MCF 10A (cell line): Measurements from ENCODE around the gene KLHL3. TPM values are rescaled to one million over a fixed set of nuclear protein-coding genes. Genes with fewer than 3 reads are reported as not detected.

Experiments used
- BruUV-seq: library from RNA; stranded (reverse); fragments of 400-500 nt; replicated peaks from 2 replicates; lab custom pipeline; 2021; lab: Mats Ljungman, UMichigan
- CTCF ChIA-PET: fragments of 300-600 bp; sonication (Branson Sonifier 250); formaldehyde crosslinking; extraction: SDS; loops from one replicate; lab custom pipeline; 2021; ENCODE audit warnings: antibody characterized with exemption, inconsistent platforms; lab: Yijun Ruan, JAX
- POLR2A ChIA-PET: fragments of 300-600, 350-650 bp; sonication (Branson Sonifier 250); formaldehyde crosslinking; extraction: SDS; loops from one replicate; lab custom pipeline; 2020; ENCODE audit warnings: antibody characterized with exemption, inconsistent platforms; lab: Yijun Ruan, JAX
- DNase-seq: peaks from one replicate; pipeline ENCODE4 v3.0.0-alpha.2; 2018; ENCODE audit not compliant: unreplicated experiment
- H3K27ac Mint-ChIP-seq: one replicate; pipeline ENCODE4 v1.8.0; 2022; ENCODE audit warnings: mild to moderate bottlenecking, low read depth, mixed read lengths; ENCODE audit not compliant: unreplicated experiment
- H3K27me3 Mint-ChIP-seq: one replicate; pipeline ENCODE4 v1.8.0; 2022; ENCODE audit warnings: mixed read lengths; ENCODE audit not compliant: insufficient read depth, unreplicated experiment
- H3K36me3 Mint-ChIP-seq: one replicate; pipeline ENCODE4 v1.8.0; 2022; ENCODE audit warnings: mild to moderate bottlenecking, moderate library complexity, mixed read lengths; ENCODE audit not compliant: insufficient read depth, unreplicated experiment
- H3K4me1 Mint-ChIP-seq: one replicate; pipeline ENCODE4 v1.8.0; 2022; ENCODE audit warnings: mixed read lengths; ENCODE audit not compliant: insufficient read depth, unreplicated experiment
- H3K4me3 Mint-ChIP-seq: one replicate; pipeline ENCODE4 v1.8.0; 2022; ENCODE audit warnings: mild to moderate bottlenecking, moderate library complexity, mixed read lengths; ENCODE audit not compliant: unreplicated experiment
- H3K9me3 Mint-ChIP-seq: one replicate; pipeline ENCODE4 v1.8.0; 2022; ENCODE audit warnings: mixed read lengths; ENCODE audit not compliant: unreplicated experiment
- intact Hi-C: fragments of 100-400 bp; cut with micrococcal nuclease; formaldehyde crosslinking; loops from 2 replicates; pipeline ENCODE4 v1.14.1; 2022
- total RNA-seq: library from RNA; stranded (reverse); gene quantifications from 2 replicates; pipeline ENCODE4 v1.2.3, GENCODE V29; 2022
- TF ChIP-seq, protein P1 (sequence below): fragments of 200-600 bp; IDR thresholded peaks from one replicate; pipeline ENCODE4 v1.8.0; 2022; ENCODE audit warnings: antibody characterized with exemption, mild to moderate bottlenecking; ENCODE audit not compliant: unreplicated experiment

The KLHL3 gene
- total RNA-seq, 1 experiment from 2014 or later: 0.49 TPM

DNA sequence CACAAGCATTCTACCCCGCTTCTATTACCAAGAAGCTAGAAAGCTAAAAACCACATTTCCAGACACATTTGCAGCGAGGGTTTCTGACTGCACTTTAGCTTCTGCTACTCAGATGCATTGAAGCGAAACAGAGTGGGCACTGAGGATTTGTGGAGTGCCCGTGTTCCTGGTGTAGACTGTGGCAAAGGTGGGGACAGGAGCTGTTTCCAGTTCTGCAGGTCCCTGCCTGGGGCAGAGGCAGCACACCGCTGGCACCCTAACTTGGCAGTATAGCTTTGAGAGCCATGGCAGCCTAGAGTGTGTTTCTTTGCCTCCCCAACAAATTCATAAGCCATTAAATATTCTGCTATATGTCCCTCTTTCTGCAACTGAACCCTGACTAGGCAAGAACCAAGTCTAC lies 128.1 kb downstream of the KLHL3 start:
- Mint-ChIP-seq H3K27me3 (peaks cover 17% of the 10 kb centered on the region), H3K4me1 (peaks cover 12% of the 10 kb centered on the region), H3K4me3 (no peak overlapping the region), H3K27ac (no peak overlapping the region), H3K9me3 (no peaks in the 10 kb centered on the region), H3K36me3 (no peaks in the 10 kb centered on the region)
- ChIA-PET CTCF (interaction anchor here (0.6 to 1.0 kb wide), 7 partner anchors 12 to 719 kb away, joined by 3 to 5 read pairs (median 4); no protein-coding TSS in a partner anchor), POLR2A (no interaction called here)
- no peak for DNase-seq
- intact Hi-C loops: no loop called here
- TF ChIP-seq, protein P1, sequence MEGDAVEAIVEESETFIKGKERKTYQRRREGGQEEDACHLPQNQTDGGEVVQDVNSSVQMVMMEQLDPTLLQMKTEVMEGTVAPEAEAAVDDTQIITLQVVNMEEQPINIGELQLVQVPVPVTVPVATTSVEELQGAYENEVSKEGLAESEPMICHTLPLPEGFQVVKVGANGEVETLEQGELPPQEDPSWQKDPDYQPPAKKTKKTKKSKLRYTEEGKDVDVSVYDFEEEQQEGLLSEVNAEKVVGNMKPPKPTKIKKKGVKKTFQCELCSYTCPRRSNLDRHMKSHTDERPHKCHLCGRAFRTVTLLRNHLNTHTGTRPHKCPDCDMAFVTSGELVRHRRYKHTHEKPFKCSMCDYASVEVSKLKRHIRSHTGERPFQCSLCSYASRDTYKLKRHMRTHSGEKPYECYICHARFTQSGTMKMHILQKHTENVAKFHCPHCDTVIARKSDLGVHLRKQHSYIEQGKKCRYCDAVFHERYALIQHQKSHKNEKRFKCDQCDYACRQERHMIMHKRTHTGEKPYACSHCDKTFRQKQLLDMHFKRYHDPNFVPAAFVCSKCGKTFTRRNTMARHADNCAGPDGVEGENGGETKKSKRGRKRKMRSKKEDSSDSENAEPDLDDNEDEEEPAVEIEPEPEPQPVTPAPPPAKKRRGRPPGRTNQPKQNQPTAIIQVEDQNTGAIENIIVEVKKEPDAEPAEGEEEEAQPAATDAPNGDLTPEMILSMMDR: no peak
- no TSS peak for BruUV-seq

- ChIA-PET POLR2A (no interaction called here), CTCF (no interaction called here)
- intact Hi-C loops: no loop called here
- TF ChIP-seq, protein P1: no peak
- Mint-ChIP-seq H3K4me3 (no peak overlapping the region), H3K27ac (no peak overlapping the region), H3K4me1 (peaks cover 12% of the 10 kb centered on the region), H3K36me3 (no peaks in the 10 kb centered on the region), H3K9me3 (no peaks in the 10 kb centered on the region), H3K27me3 (peaks cover 17% of the 10 kb centered on the region)
- BruUV-seq: no TSS peak
- no peak for DNase-seq
Measured at GRCh38 chr5:137606401-137606800, 129.5 kb downstream of the KLHL3 start.

GRCh38 chr5:137605411-137605810 lies 130.5 kb downstream of the KLHL3 start:
- no TSS peak for BruUV-seq
- ChIA-PET POLR2A (interaction anchor here (1.3 kb wide), 1 partner anchor 17 kb away, joined by 6 read pairs; no protein-coding TSS in a partner anchor), CTCF (interaction anchor here (0.6 to 2.2 kb wide), 6 partner anchors 10 to 285 kb away, joined by 3 to 11 read pairs (median 4); no protein-coding TSS in a partner anchor)
- Mint-ChIP-seq H3K27ac (no peak overlapping the region), H3K9me3 (no peaks in the 10 kb centered on the region), H3K4me3 (no peak overlapping the region), H3K4me1 (peaks cover 6% of the 10 kb centered on the region), H3K27me3 (peaks cover 17% of the 10 kb centered on the region), H3K36me3 (no peaks in the 10 kb centered on the region)
- intact Hi-C loops: loop anchor here (1.0 to 2.0 kb wide), 2 partner anchors 107 to 285 kb away; partner anchors contain the start of gene SPOCK1
- TF ChIP-seq, protein P1: peak; percentile 28
- DNase-seq: peak; percentile 26

DNA sequence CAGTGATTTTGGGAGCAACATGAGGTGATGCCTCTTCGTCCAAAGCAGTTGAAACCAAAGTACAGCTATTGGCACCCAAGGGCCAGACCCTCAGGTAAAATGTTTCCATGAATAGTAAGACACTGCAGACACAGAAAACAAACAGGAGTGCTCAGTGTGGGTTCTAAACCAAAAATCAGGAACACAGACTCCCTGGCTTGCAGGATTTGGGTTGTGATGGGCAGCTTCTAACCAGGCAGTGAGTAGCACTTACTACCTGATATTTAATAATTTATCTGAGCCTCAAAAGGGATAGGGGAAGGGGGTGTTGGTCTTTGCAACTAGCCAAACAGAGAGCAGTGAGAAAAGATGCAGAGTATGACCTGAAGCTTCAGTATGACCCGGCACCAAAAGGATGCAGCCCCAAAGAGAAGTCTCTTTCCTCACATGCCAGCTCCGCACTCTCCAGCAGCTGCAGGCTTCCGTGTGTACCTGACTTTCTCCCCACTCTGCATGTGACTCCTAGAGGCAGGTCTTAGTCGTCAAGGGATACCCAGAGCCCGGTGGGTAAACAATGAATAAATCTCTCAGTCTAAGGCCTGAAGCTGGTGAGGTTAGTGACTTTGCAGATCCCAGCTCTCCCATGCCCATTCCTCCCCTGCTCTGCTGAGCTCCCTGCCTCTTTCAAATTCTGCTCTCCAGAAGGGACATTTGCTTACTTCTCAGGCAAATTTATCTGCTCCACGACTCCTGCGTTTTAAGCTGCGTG lies 131.4 kb downstream of the KLHL3 start:
- H3K27ac Mint-ChIP-seq: no peak overlapping the region

More for the DNA sequence above, 131.4 kb downstream of the KLHL3 start:
- Mint-ChIP-seq H3K36me3 (no peaks in the 10 kb centered on the region), H3K27me3 (peaks cover 24% of the 10 kb centered on the region), H3K9me3 (no peaks in the 10 kb centered on the region), H3K4me3 (no peak overlapping the region), H3K4me1 (peaks cover 3% of the 10 kb centered on the region)
- BruUV-seq: no TSS peak
- TF ChIP-seq, protein P1: no peak
- POLR2A ChIA-PET: interaction anchor here (0.6 to 1.3 kb wide), 3 partner anchors 11 to 28 kb away, joined by 3 to 6 read pairs (median 3); no protein-coding TSS in a partner anchor
- CTCF ChIA-PET: interaction anchor here (0.7 to 2.2 kb wide), 5 partner anchors 11 to 284 kb away, joined by 3 to 11 read pairs (median 4); no protein-coding TSS in a partner anchor
- peak; percentile 49 for DNase-seq
- intact Hi-C loops: loop anchor here (1.0 to 2.0 kb wide), 2 partner anchors 106 to 284 kb away; partner anchors contain the start of gene SPOCK1
